Nephron (organoid): ENCODE data around the gene VPS37C.
A peak's percentile ranks its signal among the peaks of the same experiment; 100 is the strongest.

ENCODE experiments used
- H3K27ac Mint-ChIP-seq, 3 experiments: 2 replicates each; pipeline ENCODE4 v1.8.0; 2020; ENCODE audit warnings: mixed read lengths in 3 of 3, mild to moderate bottlenecking in 2 of 3, moderate library complexity in 1 of 3
- H3K27me3 Mint-ChIP-seq: 2 replicates; pipeline ENCODE4 v1.8.0; 2021; ENCODE audit warnings: low read depth, mild to moderate bottlenecking, moderate library complexity, mixed read lengths
- H3K36me3 Mint-ChIP-seq: 2 replicates; pipeline ENCODE4 v1.8.0; 2020; ENCODE audit warnings: low read depth, mixed read lengths
- H3K4me1 Mint-ChIP-seq: 2 replicates; pipeline ENCODE4 v1.8.0; 2020; ENCODE audit warnings: mixed read lengths
- H3K4me3 Mint-ChIP-seq, 3 experiments: 2 replicates each; pipeline ENCODE4 v1.8.0; 2020; ENCODE audit warnings: mild to moderate bottlenecking in 3 of 3, mixed read lengths in 3 of 3, moderate library complexity in 2 of 3
- H3K9me3 Mint-ChIP-seq: 2 replicates; pipeline ENCODE4 v1.8.0; 2020; ENCODE audit warnings: mixed read lengths
- TF ChIP-seq, protein P1 (sequence below), 3 experiments: fragments of 200-600 bp; sonication (generic); IDR thresholded peaks; one replicate each; pipeline ENCODE4 v1.5.0; 2021; ENCODE audit warnings: antibody characterized with exemption in 3 of 3; ENCODE audit not compliant: unreplicated experiment in 3 of 3

VPS37C gene

DNA sequence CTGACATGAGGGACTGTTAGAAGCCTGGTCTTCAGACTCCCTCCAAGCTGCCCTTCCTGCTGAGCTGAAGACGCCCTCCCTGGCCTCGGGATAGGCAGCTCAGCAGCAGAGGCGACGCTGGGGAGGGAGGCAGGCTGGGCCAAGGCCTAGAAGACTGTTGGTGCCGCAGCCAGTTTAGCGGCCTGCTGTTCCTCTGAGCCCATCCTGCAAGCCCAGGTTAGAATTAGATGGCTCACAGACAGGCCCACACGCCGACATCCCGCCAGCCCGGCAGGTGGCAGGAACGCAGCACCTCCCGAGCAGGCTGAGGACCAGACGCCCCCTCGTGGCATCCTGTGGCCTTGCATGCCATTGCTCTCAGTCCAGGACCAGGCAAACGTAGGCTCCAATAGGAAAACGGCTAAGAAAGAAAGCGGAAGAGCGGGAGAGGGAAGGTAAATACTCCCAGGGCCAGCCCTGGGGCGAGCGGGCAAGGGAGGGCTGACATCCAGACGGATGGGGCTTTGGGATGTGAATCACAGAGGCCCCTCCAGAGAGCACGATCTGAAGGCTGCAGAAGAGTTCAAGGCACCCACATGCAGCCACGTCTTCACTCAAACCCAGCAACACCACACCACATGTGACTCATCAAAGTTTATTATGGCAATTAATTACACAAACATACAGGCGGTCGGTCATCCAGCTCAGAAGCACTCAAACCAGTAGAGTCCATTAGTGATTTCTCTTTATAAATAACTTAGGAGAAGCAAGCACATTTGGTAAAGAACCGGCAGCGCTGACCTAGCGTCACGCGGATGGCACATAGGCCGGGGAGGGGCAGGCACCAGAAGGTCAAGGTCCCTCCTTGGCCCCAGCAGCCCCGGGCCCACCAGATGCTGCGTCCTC lies 31.3 kb downstream of the VPS37C start:
- H3K9me3 Mint-ChIP-seq: no peaks in the 10 kb centered on the region
- TF ChIP-seq, protein P1, sequence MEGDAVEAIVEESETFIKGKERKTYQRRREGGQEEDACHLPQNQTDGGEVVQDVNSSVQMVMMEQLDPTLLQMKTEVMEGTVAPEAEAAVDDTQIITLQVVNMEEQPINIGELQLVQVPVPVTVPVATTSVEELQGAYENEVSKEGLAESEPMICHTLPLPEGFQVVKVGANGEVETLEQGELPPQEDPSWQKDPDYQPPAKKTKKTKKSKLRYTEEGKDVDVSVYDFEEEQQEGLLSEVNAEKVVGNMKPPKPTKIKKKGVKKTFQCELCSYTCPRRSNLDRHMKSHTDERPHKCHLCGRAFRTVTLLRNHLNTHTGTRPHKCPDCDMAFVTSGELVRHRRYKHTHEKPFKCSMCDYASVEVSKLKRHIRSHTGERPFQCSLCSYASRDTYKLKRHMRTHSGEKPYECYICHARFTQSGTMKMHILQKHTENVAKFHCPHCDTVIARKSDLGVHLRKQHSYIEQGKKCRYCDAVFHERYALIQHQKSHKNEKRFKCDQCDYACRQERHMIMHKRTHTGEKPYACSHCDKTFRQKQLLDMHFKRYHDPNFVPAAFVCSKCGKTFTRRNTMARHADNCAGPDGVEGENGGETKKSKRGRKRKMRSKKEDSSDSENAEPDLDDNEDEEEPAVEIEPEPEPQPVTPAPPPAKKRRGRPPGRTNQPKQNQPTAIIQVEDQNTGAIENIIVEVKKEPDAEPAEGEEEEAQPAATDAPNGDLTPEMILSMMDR (IDR thresholded peaks at IDR 0.05; ENCODE audit: unreplicated experiment in 3 of 3): peak; percentile 99 to 100 (median 100)
- peak overlapping the region; percentile 7 to 24 (median 10) for H3K4me3 Mint-ChIP-seq
- H3K27me3 Mint-ChIP-seq: no peaks in the 10 kb centered on the region
- peaks cover 29% of the 10 kb centered on the region for H3K4me1 Mint-ChIP-seq
- peak overlapping the region; percentile 47 to 74 (median 54) for H3K27ac Mint-ChIP-seq
- peaks cover 4% of the 10 kb centered on the region for H3K36me3 Mint-ChIP-seq

DNA sequence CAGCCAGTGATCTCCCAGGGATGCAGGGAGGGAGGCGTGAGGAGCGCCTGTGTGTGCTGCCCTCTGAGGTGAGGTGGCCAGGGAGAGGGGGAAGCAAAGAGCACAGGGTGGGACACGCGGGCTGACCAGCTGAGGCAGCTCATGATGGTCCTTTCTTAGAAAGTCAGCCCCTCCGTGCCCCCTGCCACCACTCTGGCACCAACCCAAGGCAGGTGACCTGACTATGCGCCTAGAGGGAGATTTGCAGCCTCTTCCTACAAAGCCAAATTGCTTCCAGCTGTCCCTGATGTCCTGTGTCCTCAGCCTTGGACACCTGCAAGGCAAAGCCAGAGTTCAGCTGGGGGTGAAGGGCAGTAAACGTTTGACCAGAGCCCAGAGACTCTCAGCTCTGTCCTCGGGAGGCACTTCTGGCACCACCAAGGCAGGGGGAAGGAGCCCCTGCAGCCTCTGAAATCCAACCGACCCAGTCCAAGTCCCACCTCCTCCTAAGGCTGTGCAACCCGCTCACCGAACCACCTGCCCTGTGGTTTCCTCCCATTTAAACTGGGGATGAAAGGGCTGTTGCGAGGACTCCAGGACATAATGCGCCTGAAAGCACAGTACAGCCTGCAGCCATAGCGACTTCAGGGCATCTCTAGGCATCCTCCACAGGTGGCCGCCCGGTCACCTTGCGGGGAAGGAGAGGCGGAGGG lies 32.1 kb downstream of the VPS37C start:
- H3K27me3 Mint-ChIP-seq: peaks cover 3% of the 10 kb centered on the region
- H3K4me1 Mint-ChIP-seq: peaks cover 29% of the 10 kb centered on the region
- no peaks in the 10 kb centered on the region for H3K9me3 Mint-ChIP-seq
- TF ChIP-seq, protein P1 (IDR thresholded peaks at IDR 0.05; ENCODE audit: unreplicated experiment in 3 of 3): no peak
- H3K4me3 Mint-ChIP-seq: no peak overlapping the region
- peaks cover 4% of the 10 kb centered on the region for H3K36me3 Mint-ChIP-seq
- no peak overlapping the region for H3K27ac Mint-ChIP-seq

DNA sequence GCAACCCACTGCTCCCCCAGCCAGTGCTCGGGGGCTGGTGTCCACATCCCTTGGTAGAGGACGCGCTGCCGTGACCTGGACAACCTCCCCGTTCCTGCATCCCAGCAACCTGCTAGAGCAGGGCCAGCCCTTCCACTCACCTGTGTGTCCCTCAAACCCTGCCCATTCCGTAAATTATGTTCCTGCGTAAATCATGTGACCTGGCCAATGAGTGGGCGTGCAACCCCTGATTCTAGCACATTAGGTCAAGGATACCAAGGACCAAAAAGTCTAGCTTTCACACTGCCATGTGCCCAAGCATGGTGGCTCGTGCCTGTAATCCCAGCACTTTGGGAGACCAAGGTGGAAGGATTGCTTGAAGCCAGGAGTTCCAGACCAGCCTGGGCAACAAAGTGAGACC lies 33.2 kb downstream of the VPS37C start:
- Mint-ChIP-seq H3K4me3 (no peak overlapping the region), H3K27ac (no peak overlapping the region), H3K9me3 (no peaks in the 10 kb centered on the region)

DNA sequence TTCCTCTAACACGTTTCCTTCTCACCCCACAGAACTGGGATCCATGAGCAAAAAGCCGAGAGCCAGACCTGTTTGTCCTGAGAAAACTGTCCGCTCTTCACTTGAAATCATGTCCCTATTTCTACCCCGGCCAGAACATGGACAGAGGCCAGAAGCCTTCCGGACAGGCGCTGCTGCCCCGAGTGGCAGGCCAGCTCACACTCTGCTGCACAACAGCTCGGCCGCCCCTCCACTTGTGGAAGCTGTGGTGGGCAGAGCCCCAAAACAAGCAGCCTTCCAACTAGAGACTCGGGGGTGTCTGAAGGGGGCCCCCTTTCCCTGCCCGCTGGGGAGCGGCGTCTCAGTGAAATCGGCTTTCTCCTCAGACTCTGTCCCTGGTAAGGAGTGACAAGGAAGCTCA lies 35.0 kb downstream of the VPS37C start:
- H3K36me3 Mint-ChIP-seq: no peaks in the 10 kb centered on the region
- no peak overlapping the region for H3K27ac Mint-ChIP-seq
- H3K4me1 Mint-ChIP-seq: peaks cover 21% of the 10 kb centered on the region
- peak overlapping the region in 1 of 3 experiments; percentile 4 for H3K4me3 Mint-ChIP-seq
- TF ChIP-seq, protein P1 (IDR thresholded peaks at IDR 0.05; ENCODE audit: unreplicated experiment in 3 of 3): peak in 1 of 3 experiments; percentile 10
- peaks cover 9% of the 10 kb centered on the region for H3K27me3 Mint-ChIP-seq
- no peaks in the 10 kb centered on the region for H3K9me3 Mint-ChIP-seq

More for the DNA sequence above, 33.2 kb downstream of the VPS37C start:
- TF ChIP-seq, protein P1 (IDR thresholded peaks at IDR 0.05; ENCODE audit: unreplicated experiment in 3 of 3): no peak
- peaks cover 26% of the 10 kb centered on the region for H3K4me1 Mint-ChIP-seq
- peaks cover 4% of the 10 kb centered on the region for H3K27me3 Mint-ChIP-seq
- H3K36me3 Mint-ChIP-seq: peaks cover 2% of the 10 kb centered on the region

DNA sequence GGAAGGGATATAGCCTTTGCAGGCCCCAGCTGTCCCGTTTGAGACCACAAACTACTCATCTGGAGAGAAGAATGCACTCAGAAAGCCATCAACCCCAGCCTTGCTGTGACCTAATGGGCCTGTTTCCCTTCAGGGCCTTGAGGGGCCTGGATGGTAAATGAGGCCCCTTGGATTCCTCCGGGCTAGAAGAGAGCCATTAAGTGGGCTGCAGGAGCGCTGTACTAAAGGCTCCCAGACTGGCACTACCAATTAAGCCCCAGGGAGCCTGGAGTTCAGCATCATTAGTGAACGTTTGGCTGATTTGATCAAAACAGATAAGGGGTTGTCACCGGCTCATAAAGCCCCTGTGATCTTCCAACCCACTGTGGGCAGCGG lies 35.9 kb downstream of the VPS37C start:
- peaks cover 26% of the 10 kb centered on the region for H3K4me1 Mint-ChIP-seq
- H3K9me3 Mint-ChIP-seq: no peaks in the 10 kb centered on the region
- no peak overlapping the region for H3K4me3 Mint-ChIP-seq
- H3K36me3 Mint-ChIP-seq: no peaks in the 10 kb centered on the region
- peaks cover 9% of the 10 kb centered on the region for H3K27me3 Mint-ChIP-seq
- TF ChIP-seq, protein P1 (IDR thresholded peaks at IDR 0.05; ENCODE audit: unreplicated experiment in 3 of 3): no peak
- no peak overlapping the region for H3K27ac Mint-ChIP-seq
